Effector CD8-positive, alpha-beta T cell (primary cell): ENCODE results near the gene IRX2.

Experiments used
- DNase-seq: peaks from one replicate; lab custom pipeline; 2025; lab: John Stamatoyannopoulos, UW
- total RNA-seq, 4 experiments: gene quantifications; one replicate each; lab custom pipeline; 2026; lab: John Stamatoyannopoulos, UW

IRX2 gene
- total RNA-seq = 0 reads per million in 4 experiments

- no peak for DNase-seq
Measured at GRCh38 chr5:2751592-2752021, at the start of gene IRX2. Gene IRX2 (minus strand): TSS chr5:2751677. CDS start chr5:2751413, 264 bp downstream.

- no peak for DNase-seq
Measured at GRCh38 chr5:2800035-2800434, 48.6 kb upstream of the IRX2 start.

GRCh38 chr5:2797981-2798380, 46.5 kb upstream of the IRX2 start:
- no peak for DNase-seq

- no peak for DNase-seq
Measured at GRCh38 chr5:2797160-2797559, 45.7 kb upstream of the IRX2 start.

- no peak for DNase-seq
Measured at GRCh38 chr5:2783223-2783622, 31.7 kb upstream of the IRX2 start.

GRCh38 chr5:2782658-2783057, 31.2 kb upstream of the IRX2 start:
- DNase-seq = no peak

GRCh38 chr5:2780421-2781171, 29.1 kb upstream of the IRX2 start:
- DNase-seq = no peak

GRCh38 chr5:2779459-2779858, 28.0 kb upstream of the IRX2 start:
- DNase-seq = no peak

GRCh38 chr5:2776337-2777302, 25.1 kb upstream of the IRX2 start:
- no peak for DNase-seq

- no peak for DNase-seq
Measured at GRCh38 chr5:2773327-2773726, 21.9 kb upstream of the IRX2 start.

GRCh38 chr5:2767089-2767488, 15.6 kb upstream of the IRX2 start:
- DNase-seq = no peak

GRCh38 chr5:2764581-2764980, 13.1 kb upstream of the IRX2 start:
- no peak for DNase-seq

GRCh38 chr5:2763533-2763794, 12.0 kb upstream of the IRX2 start:
- no peak for DNase-seq

- DNase-seq = no peak
Measured at GRCh38 chr5:2762744-2763532, 11.5 kb upstream of the IRX2 start.

GRCh38 chr5:2761921-2762488, 10.5 kb upstream of the IRX2 start:
- no peak for DNase-seq

GRCh38 chr5:2759696-2760461, 8.4 kb upstream of the IRX2 start:
- DNase-seq = no peak

GRCh38 chr5:2759091-2759490, 7.6 kb upstream of the IRX2 start:
- DNase-seq = no peak

- DNase-seq = no peak
Measured at GRCh38 chr5:2758632-2759031, 7.2 kb upstream of the IRX2 start.

GRCh38 chr5:2757563-2758351, 6.3 kb upstream of the IRX2 start:
- DNase-seq = no peak
